GM21381 (cell line): ENCODE data around the gene ABTB2.
A peak's percentile ranks its signal among the peaks of the same experiment; 100 is the strongest.

Source experiments
- ATAC-seq: cut with Tn5 transposase; IDR thresholded peaks from one replicate; pipeline ENCODE4 v1.9.1; 2021; ENCODE audit warnings: mild to moderate bottlenecking, moderate library complexity; ENCODE audit not compliant: unreplicated experiment

ABTB2 gene

DNA sequence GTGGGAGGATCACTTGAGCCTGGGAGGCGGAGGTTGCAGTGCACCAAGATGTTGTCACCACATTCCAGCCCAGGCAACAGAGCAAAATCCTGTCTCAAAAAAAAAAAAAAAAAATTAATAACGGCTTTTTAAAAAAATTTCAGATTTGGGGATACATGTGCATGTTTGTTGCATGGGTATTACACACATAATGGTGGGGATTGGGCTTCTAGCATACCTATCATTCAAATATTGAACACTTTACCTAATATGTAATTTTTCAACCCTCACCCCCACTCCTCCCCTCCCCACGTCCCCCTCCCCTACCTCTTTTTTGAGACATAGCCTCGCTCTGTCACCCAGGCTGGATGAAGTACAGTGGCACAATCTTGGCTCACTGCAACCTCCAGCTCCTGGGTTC, 40.1 kb downstream of the ABTB2 start:
- no peak for ATAC-seq

DNA sequence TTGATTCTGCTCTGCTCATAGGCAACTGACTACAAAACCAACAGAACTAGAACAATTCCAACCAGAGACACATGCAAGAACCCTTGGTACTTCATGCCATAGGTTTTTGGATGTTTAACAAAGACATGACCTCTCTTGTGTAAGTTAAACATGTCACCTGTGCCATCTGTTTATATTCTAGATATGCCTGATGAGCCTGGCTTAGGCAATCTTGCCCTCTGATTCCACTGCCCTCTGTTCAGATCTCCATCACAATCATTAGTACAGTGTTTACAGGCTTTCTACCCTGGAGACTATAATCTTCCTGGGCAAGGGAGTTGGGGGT, 40.8 kb downstream of the ABTB2 start:
- no peak for ATAC-seq

GRCh38 chr11:34316347-34317035, 41.3 kb downstream of the ABTB2 start:
- no peak for ATAC-seq

DNA sequence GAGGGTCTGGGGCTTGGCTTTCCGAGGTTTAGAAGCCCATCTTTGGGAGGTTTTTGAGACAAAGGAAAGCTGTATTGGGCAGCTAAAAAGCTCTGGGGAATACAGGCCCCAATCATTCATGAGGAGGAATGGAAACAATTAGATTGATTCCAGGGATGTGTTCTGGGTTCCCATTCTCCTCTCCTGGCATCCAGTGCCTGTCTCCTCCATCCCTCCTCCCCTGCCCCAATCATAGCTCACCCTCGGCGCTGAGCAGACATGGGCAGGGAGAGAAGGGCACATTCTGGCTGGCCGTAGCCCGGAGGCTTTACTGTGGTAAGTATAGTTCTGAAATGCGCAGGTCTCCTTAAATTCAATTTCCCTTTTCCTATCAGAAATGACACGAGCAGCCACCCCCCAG, 42.4 kb downstream of the ABTB2 start:
- no peak for ATAC-seq

DNA sequence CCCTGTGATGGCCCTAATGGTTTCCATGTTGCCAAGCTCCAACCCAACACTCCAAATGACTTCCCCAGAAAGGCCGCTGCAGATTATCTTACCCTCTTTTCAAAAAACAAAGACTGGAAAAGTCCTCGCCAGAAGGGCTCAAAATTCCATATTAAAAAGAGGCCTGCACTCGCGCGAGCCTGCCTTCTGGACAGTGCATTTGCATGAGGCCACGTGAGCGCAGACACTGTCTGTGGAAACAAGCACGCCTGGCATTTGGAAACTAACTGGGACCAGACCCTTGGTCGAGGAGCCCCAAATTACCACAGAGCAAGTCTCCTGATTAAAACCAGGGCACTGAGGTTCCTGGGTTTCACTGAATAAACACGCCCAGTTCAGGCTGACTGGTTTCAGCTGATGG, 42.9 kb downstream of the ABTB2 start:
- ATAC-seq = no peak

DNA sequence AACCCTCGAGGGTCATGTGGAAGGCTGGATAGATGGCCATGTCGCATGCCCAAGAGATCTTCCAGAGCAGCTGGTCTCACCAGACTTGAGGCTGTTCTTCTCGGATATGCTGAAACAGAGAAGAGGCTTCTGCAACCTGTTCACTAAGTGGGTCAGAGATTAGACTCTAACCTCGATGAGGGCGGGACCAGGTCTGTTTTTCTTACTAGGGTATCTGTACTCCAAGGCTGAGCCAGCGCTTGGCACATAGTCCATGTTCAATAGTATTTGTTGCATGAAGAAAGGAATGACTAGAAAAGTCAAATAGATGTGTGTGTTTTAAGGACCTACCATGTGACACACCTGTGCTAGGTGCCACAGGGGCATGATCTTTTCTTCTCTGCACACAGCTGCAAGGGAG, 43.6 kb downstream of the ABTB2 start:
- ATAC-seq = no peak

DNA sequence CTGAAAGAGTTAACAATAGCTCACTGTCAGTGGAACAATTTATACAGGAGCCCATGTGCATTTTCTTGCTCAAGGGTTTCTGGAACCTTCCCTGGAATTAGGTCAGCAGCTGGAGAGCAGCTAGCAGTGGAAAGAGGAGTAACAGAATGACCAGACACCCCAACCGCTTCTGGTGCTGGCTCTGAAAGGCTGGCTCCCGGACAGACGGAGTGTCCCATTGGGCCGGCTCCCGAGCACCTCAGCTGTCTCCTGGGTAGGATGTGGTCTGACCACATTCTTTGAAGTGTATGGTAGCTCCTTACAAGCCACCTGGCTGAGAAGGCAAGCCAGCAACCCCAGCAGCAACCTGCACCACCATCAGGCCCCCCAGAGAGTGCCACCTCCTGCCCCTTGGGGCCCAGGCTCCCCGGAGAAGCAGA, 44.7 kb downstream of the ABTB2 start:
- ATAC-seq = peak; percentile 90

DNA sequence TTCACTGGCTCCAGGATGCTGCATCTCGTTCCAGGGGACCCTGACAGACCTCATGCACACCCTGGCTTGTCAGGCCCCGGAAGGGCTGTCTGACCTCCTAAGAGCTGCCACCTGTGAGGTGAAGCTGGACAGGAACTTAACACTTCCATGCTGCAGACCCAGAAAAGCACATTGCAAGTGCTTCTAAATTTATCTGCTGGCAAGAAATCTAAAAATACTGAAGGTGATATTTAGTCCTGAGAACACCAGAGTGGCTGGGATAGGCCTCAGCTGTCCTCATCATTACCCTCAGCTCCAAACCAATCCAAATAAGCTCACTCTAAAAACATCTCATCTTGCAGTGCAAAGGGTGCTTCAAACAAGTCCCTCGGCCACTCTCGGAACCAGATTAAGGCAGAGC, 46.7 kb downstream of the ABTB2 start:
- ATAC-seq = no peak

DNA sequence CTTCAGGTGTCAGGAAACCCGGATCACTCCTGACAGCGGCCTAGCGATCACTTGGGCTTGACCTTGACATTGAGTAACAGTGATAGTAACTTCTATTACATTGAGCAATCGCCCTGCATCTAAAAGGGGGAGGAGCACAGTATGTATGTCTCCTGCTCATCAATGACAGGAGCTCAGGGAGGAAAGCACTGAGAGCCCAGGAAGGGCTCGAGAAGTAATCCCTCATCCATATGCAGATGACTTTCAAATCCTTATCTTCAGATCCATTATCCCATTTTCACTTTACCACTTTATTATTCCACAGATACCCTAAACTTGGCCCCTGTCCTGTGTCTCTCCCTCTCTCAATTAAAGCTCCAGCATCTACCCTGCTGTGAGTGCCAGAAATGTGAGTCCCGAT, 47.8 kb downstream of the ABTB2 start:
- no peak for ATAC-seq

DNA sequence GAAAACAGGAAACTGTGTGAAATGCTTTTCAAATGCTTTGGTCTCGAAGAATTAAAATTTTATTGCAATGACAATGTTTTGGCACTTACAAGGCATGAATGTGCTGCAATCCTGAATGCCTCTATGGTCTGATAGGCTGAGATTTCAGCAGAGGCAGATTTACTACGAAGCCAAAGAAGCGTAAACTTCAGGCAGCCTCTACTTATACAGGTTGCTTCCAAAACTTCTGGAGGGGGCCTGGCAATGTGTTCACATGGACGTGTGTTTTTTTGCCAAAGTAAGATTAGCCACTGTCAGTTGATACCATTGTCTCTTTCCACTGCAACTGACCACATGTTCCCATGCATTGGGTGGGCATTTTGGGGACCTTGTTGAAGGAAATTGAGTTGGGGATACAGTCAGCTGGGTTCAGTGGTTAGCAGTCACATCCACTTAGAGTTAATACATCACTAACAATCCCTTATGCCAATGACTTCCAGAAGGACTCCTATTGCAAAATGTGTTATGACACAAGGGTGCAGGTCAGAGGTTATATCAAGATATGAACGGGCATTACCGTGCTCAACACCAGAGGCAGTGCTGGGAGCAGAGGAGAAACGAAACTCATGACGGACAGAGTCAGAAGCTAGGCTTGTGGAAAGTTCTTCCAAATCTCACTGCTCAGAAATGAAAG, 48.8 kb downstream of the ABTB2 start:
- ATAC-seq = no peak

DNA sequence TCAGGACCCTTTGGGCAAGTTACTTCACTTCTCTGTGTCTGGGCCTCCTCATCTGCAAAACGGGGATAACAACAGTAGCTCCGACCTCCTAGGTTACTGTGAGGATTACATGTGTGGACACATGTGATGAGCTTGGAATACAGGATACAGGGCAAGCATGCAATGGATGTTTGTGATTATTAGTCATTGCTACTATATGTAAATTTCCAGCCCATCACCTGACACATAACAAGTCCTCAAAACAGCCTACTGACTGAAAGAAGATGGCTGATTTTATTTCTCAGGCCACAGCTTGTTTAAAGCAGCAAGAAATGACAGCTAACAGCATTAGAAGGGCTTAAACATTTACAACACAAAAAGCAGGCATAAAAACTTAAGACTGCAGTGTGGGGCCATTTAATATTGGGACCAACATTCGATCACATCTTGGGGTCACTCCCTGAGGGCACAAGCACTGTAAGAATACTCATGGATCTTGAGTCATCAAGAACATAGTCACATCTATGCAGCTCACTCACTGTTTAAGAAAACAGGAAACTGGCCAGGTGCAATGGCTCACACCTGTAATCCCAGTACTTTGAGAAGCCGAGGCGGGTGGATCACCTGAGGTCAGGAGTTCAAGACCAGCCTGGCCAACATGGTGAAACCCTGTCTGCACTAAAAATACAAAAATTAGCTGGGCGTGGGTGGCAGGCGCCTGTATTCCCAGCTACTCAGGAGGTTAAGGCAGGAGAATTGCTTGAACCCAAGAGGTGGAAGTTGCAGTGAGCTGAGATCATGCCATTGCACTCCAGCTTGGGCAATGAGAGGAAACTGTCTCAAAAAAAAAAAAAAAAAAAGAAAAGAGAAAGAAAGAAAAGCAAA, 49.5 kb downstream of the ABTB2 start:
- ATAC-seq = no peak

DNA sequence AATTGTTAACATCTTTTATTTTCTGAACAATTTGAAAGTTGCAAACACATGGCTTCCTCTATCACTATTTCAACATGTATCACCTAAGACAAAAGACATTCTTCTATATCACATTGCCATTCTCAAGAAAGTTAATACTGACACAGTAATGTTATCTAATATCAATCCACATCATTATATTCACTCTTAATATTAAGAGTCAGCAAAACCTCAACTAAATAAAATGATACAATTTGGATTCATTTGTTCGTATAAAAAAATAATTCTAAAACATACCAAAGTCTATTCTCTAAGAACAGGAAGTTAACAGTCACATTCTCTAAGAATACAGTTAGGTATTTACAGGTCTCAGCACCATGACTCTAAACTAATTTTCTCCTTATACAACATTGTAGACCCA, 52.0 kb downstream of the ABTB2 start:
- ATAC-seq = no peak

DNA sequence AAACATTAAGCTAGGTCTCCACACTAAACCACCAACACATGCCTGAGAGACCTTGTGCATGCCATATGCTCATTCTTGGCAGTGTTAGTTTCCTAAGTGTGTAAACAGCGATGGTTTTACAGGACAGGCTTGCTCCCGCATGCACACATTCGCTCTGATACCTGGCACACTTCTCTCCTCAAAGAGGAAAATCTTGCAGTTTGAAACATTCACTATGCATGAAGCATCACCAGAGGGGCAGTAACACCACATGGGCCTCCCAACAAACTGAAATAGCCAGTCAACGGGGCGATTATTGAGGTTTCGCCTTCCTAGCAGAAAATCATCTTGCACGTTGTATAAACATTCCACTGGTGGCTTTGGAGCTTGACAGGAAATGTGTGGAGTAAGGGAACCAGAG, 52.6 kb downstream of the ABTB2 start:
- ATAC-seq = no peak

- no peak for ATAC-seq
Observed at GRCh38 chr11:34303028-34303570, 54.7 kb downstream of the ABTB2 start.

- peak; percentile 88 for ATAC-seq
Observed at GRCh38 chr11:34302046-34302921, 55.5 kb downstream of the ABTB2 start.

GRCh38 chr11:34300926-34301295, 56.9 kb downstream of the ABTB2 start:
- ATAC-seq = no peak

DNA sequence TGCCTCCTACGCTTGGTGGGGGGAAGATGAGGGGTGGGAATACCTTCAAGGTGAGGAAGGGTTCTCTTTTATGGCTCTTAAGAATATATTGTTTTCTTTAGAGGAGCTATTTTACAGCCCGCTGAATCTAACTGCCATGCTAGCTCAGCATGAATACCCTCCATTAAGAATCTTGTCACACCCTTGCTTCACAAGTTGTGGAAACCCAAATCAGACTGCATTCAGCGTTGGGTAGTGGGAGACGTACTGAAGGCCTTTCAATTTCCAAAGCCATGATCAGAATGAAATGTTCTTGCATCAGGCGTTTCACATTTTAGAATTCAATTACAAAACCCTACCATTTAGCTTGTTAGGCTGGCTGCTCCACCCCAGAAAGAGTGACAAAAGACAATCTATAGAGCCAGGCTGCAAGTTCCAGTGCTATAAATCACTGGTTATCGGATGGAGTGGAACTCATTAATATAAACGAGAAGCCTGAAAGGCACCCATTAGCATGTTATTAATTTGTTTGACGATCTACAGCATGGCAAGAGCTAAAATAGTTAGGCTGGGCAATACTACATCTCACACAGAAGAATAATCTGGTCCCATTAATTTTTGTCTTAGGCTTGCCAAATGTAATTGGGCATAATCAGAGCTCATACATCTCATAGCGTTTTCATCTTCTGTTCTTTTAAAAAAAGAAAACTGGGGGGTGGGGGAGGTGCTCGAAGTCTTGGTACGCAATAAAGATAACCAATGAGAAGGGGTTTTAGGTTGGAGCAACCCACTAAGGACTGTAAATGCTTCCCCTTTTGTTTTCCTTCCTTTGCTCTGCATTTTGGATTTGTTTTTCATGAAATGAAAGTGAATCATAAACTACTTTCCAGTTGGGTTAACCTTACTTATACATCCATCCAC, 57.5 kb downstream of the ABTB2 start:
- ATAC-seq = no peak

- no peak for ATAC-seq
Observed at GRCh38 chr11:34299284-34299972, 58.4 kb downstream of the ABTB2 start.

DNA sequence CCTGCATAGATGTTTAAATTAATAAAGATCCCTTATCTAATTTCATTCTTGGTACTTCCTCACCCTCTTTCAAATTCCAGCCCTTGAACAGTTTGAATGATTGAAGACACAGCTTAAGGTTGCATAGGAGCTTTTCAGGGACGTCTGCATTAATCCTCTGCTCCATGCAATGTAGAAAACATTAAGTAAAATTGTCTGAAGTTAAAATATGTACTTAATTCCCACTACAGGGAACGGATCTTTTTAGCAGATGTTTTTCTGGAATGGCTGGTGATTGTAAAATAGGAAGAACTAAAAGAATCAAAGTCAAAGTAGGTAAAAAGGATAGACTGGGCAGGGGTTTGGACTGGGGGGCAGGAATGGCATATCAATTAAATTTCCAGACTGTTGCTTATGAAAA, 58.9 kb downstream of the ABTB2 start:
- ATAC-seq = no peak
